Large intestine (tissue), 3 donors: Measurements from ENCODE around the gene TBL1X. TPM values are rescaled to one million over a fixed set of nuclear protein-coding genes. Genes with fewer than 3 reads are reported as not detected.

Experiments used
- DNase-seq, 2 donors: peaks; one replicate each; pipeline versions ENCODE4 v3.0.0 to v3.0.0-alpha.2; 2013
- H3K27ac ChIP-seq: one replicate; pipeline ENCODE4 v1.5.1; 2013; ENCODE audit warnings: low read length
- H3K27me3 ChIP-seq: 2 replicates; pipeline ENCODE4 v1.6.1; 2013; ENCODE audit warnings: low read length; ENCODE audit not compliant: control insufficient read depth, insufficient read depth
- H3K36me3 ChIP-seq: 2 replicates; pipeline ENCODE4 v1.6.1; 2013; ENCODE audit warnings: low read length; ENCODE audit not compliant: control insufficient read depth, insufficient read depth
- H3K4me1 ChIP-seq: one replicate; pipeline ENCODE4 v1.6.1; 2013; ENCODE audit warnings: low read length; ENCODE audit not compliant: control insufficient read depth, insufficient read depth
- H3K4me3 ChIP-seq: one replicate; pipeline ENCODE4 v1.5.1; 2013; ENCODE audit warnings: low read length
- H3K9me3 ChIP-seq: one replicate; pipeline ENCODE4 v1.6.1; 2013; ENCODE audit warnings: mild to moderate bottlenecking, low read depth, low read length, moderate library complexity; ENCODE audit not compliant: control insufficient read depth
- WGBS: methylation state at CpG from one replicate; pipeline ENCODE4 v1.1.5; 2013; ENCODE audit warnings: low lambda C conversion rate; ENCODE audit not compliant: insufficient coverage; 5-methylcytosine and 5-hydroxymethylcytosine counted together
- polyA plus RNA-seq: library from polyadenylated mRNA; unstranded; fragments of 120-200 nt; gene quantifications from one replicate; pipeline ENCODE4 v1.2.1, GENCODE V29; 2013

Gene TBL1X
- polyA plus RNA-seq, 1 donor: 9.6 TPM

DNA sequence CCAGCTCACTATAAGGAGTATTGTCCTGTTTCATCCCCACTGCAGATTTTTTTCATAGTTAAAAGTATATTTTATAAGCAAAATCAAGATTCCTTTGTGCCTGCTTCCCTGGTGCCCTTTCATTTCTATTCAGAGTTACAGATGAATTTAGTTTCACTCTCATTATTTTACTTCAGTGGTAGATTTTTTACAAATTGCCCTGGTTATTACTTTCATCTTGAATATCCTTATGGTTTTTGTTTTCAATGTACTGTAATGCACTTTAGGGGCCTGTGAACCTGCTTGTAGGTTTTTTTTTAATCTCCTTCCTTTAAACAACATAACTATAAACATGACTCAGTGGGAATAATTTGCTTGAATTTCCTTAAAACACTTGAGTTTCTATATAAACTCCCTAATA is 174.0 kb downstream of the TBL1X start:
- Histone ChIP-seq H3K27ac (no peak overlapping the region), H3K4me1 (no peaks in the 10 kb centered on the region), H3K27me3 (no peaks in the 10 kb centered on the region), H3K9me3 (no peaks in the 10 kb centered on the region), H3K4me3 (no peak overlapping the region), H3K36me3 (no peaks in the 10 kb centered on the region)
- DNase-seq: no peak

DNA sequence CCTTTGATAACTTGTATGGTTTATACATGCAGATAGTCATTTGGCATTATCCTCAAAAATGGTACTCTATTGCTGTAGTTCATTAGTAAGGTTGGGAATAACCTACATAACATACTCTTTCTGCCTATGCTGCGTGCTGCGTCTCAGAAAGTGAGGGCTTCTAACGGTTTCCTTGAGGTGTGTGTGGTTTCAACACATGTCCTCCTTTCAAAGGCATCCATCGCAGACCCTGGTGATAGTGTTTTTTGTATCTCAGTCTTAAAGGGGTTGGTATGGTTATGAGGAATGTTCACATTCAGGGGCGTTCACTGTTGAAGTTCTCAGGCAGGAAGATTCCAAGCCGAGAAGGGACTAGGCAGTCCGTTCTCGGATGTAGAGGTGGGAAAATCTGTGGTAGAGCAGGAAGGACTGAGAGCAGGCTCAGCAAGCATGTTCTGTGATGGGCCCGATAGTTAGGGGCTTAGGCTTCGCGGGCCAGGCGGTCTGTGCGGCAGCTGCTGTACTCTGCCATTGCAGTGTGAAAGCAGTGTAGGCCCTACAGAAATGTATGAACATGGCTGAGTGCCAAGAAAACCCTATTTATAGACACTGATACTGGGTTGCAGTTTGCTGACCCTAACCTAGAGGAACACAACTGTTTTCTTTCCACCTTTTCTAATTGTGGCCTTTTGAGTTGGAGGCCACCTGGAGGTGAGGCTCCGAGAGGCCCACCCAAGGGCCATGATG is 177.6 kb downstream of the TBL1X start:
- no peak for DNase-seq
- H3K36me3 ChIP-seq: no peaks in the 10 kb centered on the region
- no peaks in the 10 kb centered on the region for H3K9me3 ChIP-seq
- no peak overlapping the region for H3K27ac ChIP-seq
- no CpG with 5 or more reads among the region's 14 CpGs for WGBS
- no peak overlapping the region for H3K4me3 ChIP-seq
- H3K27me3 ChIP-seq: no peaks in the 10 kb centered on the region
- H3K4me1 ChIP-seq: no peaks in the 10 kb centered on the region

DNA sequence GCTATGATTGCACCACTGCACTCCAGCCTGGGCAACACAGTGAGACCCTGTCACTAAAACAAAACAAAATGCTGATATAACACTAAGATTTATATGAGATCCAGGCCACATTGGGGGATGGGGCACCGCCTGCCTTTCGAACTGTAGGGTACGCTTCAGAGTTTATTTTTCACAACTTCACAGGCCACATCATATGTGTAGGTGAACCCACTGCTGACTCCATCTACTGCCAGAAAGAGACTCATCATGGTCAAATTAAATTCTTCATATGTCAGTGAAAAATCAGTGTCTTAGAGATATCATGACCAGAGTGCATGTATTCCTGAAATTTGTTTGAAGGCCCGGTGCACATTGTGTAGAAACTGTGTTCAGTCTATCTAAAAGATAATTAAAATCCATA is 178.9 kb downstream of the TBL1X start:
- Histone ChIP-seq H3K36me3 (no peaks in the 10 kb centered on the region), H3K9me3 (no peaks in the 10 kb centered on the region), H3K4me3 (no peak overlapping the region), H3K27me3 (no peaks in the 10 kb centered on the region), H3K27ac (no peak overlapping the region), H3K4me1 (no peaks in the 10 kb centered on the region)
- no CpG with 5 or more reads among the region's 4 CpGs for WGBS
- DNase-seq: no peak

- no peaks in the 10 kb centered on the region for H3K9me3 ChIP-seq
- no peaks in the 10 kb centered on the region for H3K4me1 ChIP-seq
- DNase-seq: no peak
- H3K4me3 ChIP-seq: no peak overlapping the region
- no peaks in the 10 kb centered on the region for H3K36me3 ChIP-seq
- WGBS: 80% methylated on average over 1 of the region's 6 CpGs
- no peaks in the 10 kb centered on the region for H3K27me3 ChIP-seq
- H3K27ac ChIP-seq: no peak overlapping the region
Measured at GRCh38 chrX:9644335-9644734, 179.5 kb downstream of the TBL1X start.

- Histone ChIP-seq H3K27me3 (no peaks in the 10 kb centered on the region), H3K27ac (no peak overlapping the region), H3K9me3 (no peaks in the 10 kb centered on the region), H3K4me1 (no peaks in the 10 kb centered on the region), H3K36me3 (no peaks in the 10 kb centered on the region), H3K4me3 (no peak overlapping the region)
- DNase-seq: no peak
- WGBS: no CpG with 5 or more reads among the region's 12 CpGs
Measured at GRCh38 chrX:9646471-9647224, 181.8 kb downstream of the TBL1X start.

GRCh38 chrX:9647431-9647830 is 182.6 kb downstream of the TBL1X start:
- Histone ChIP-seq H3K9me3 (no peaks in the 10 kb centered on the region), H3K27ac (no peak overlapping the region), H3K4me3 (no peak overlapping the region), H3K4me1 (no peaks in the 10 kb centered on the region), H3K27me3 (no peaks in the 10 kb centered on the region), H3K36me3 (no peaks in the 10 kb centered on the region)
- DNase-seq: no peak
- no CpG with 5 or more reads among the region's 7 CpGs for WGBS

- no peak overlapping the region for H3K4me3 ChIP-seq
- no CpG with 5 or more reads among the region's 3 CpGs for WGBS
- H3K9me3 ChIP-seq: no peaks in the 10 kb centered on the region
- no peaks in the 10 kb centered on the region for H3K4me1 ChIP-seq
- H3K36me3 ChIP-seq: no peaks in the 10 kb centered on the region
- no peak overlapping the region for H3K27ac ChIP-seq
- H3K27me3 ChIP-seq: no peaks in the 10 kb centered on the region
- no peak for DNase-seq
Measured at GRCh38 chrX:9650091-9650490, 185.2 kb downstream of the TBL1X start.

- no peak overlapping the region for H3K4me3 ChIP-seq
- no peak overlapping the region for H3K27ac ChIP-seq
- no peaks in the 10 kb centered on the region for H3K36me3 ChIP-seq
- no peaks in the 10 kb centered on the region for H3K4me1 ChIP-seq
- no peaks in the 10 kb centered on the region for H3K27me3 ChIP-seq
- WGBS: no CpG with 5 or more reads among the region's 9 CpGs
- DNase-seq: no peak
- no peaks in the 10 kb centered on the region for H3K9me3 ChIP-seq
Measured at GRCh38 chrX:9651737-9652136, 186.9 kb downstream of the TBL1X start.

- DNase-seq: peak in 1 of 2 donors; percentile 58
Measured at GRCh38 chrX:9654929-9655328, 190.1 kb downstream of the TBL1X start.

DNA sequence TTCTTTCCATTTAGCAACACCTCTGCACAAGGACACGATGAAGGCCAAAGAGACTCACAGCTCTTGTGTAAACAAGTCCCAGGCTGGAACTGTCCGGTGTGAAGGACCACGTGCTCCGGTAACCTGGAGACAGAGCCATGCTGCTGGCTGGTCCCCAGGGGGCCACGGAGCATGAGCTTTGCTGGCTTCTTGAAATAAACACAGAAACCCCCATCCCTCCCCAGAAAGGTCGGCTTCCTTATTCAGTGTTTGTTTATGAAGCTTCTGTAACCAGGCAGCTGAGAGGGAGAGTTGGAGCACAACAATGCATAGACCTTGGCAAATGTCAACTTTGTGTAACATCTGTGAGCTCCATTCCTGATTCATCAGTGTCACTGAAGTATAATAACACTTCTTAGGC is 191.4 kb downstream of the TBL1X start:
- no peaks in the 10 kb centered on the region for H3K9me3 ChIP-seq
- no peak for DNase-seq
- no peak overlapping the region for H3K27ac ChIP-seq
- peaks cover 4% of the 10 kb centered on the region for H3K36me3 ChIP-seq
- no CpG with 5 or more reads among the region's 6 CpGs for WGBS
- H3K4me3 ChIP-seq: no peak overlapping the region
- H3K27me3 ChIP-seq: no peaks in the 10 kb centered on the region
- no peaks in the 10 kb centered on the region for H3K4me1 ChIP-seq

More at GRCh38 chrX:9654929-9655328, 190.1 kb downstream of the TBL1X start:
- Histone ChIP-seq H3K27me3 (no peaks in the 10 kb centered on the region), H3K4me1 (no peaks in the 10 kb centered on the region), H3K27ac (no peak overlapping the region), H3K4me3 (no peak overlapping the region), H3K9me3 (no peaks in the 10 kb centered on the region), H3K36me3 (peaks cover 4% of the 10 kb centered on the region)
- WGBS: no CpG with 5 or more reads among the region's 13 CpGs

DNA sequence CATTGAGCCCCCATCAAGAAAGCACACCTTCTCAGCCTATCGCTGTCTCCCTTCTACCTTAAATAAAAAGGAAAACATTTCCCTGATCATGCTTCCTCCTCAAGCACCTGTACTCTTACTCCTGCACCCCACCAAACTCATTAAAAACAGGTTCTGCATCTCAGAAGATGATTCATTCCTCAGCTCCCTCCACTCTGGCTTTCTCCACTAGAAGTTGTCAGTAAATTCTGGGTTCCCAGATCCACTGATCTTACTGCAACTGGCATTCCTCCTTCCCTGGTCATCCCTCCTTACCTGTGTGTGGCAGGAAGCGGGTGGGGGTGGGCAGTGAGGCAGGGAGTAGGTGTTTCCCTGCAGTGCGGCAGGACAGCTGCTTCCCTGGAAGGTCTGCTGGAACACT is 192.0 kb downstream of the TBL1X start:
- no peaks in the 10 kb centered on the region for H3K27me3 ChIP-seq
- peaks cover 4% of the 10 kb centered on the region for H3K36me3 ChIP-seq
- no CpG with 5 or more reads among the region's 3 CpGs for WGBS
- H3K4me1 ChIP-seq: no peaks in the 10 kb centered on the region
- H3K9me3 ChIP-seq: no peaks in the 10 kb centered on the region
- DNase-seq: no peak
- no peak overlapping the region for H3K27ac ChIP-seq
- H3K4me3 ChIP-seq: no peak overlapping the region
